Measurements from ENCODE around the gene CDK5RAP2.

- TF ChIP-seq CTCF (IDR thresholded peaks at IDR 0.05 in 8 of 11, conservative IDR thresholded peaks at IDR 0.05 in 3 of 11), result no peak
- no peak for TF ChIP-seq POLR2A (IDR thresholded peaks at IDR 0.05)
- TF ChIP-seq POLR2AphosphoS5 (IDR thresholded peaks at IDR 0.05), result no peak
Measured at GRCh38 chr9:120431268-120431667, 148.7 kb downstream of the CDK5RAP2 start.

All from spleen (tissue), 7 donors.